GM18867 (cell line): Measurements from ENCODE around the gene PPFIA1.
"Not testable (repeated sequence)": the region's sequence is repeated elsewhere in the genome, so short reads cannot be mapped to it uniquely, and the experiment has no call there.

ENCODE experiments used
- ATAC-seq: cut with Tn5 transposase; IDR thresholded peaks from one replicate; pipeline ENCODE4 v1.9.1; 2021; ENCODE audit warnings: mild to moderate bottlenecking, moderate library complexity; ENCODE audit not compliant: unreplicated experiment

PPFIA1 gene

GRCh38 chr11:70250876-70251658 lies 19.4 kb upstream of the PPFIA1 start:
- no peak for ATAC-seq

GRCh38 chr11:70251659-70252321 lies 18.7 kb upstream of the PPFIA1 start:
- ATAC-seq = no peak

GRCh38 chr11:70252844-70253243 lies 17.6 kb upstream of the PPFIA1 start:
- ATAC-seq = peak; percentile 65

GRCh38 chr11:70255477-70256116 lies 14.9 kb upstream of the PPFIA1 start:
- no peak for ATAC-seq

- not testable (repeated sequence) for ATAC-seq
These were observed 11.4 kb upstream of the PPFIA1 start for GRCh38 chr11:70259077-70259476.

DNA sequence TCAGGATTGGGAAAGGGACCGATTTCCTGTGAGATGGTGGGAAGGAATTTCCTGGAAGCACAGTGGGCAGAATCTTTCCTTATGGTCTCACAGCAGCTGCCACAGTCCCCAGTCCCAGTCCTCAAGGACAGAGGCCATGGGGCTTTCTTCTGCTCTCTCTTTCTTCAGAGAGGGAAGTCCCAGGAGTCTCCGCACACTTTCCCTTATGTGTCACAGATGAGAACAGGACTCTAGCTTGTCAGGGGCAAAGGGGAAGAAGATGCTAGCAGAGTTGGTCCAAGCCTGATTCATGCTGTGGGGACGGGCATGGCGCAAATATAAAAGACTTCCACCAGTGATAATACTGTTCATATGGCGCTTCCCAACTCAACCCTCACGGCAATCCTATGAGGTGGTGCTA lies 7.5 kb upstream of the PPFIA1 start:
- no peak for ATAC-seq

DNA sequence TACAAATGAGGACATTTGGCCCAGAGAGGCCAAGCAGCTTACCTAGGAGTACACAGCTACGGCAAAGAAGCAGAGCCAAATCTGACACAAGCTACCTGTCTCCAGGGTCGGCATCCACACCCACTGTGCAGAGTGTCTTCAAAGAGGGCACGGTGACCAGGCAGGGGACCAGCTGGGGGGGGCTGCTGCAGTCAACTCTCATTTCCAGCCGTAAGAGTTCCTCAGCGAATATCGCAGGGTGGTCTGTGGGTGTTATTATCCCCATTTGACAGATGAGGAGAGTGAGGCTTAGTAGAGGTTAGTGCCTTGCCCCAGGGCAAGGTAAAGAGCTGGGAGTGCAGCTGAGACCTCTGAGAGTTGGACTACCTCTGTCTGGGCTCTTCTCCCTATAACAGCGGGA lies 7.1 kb upstream of the PPFIA1 start:
- ATAC-seq = no peak

DNA sequence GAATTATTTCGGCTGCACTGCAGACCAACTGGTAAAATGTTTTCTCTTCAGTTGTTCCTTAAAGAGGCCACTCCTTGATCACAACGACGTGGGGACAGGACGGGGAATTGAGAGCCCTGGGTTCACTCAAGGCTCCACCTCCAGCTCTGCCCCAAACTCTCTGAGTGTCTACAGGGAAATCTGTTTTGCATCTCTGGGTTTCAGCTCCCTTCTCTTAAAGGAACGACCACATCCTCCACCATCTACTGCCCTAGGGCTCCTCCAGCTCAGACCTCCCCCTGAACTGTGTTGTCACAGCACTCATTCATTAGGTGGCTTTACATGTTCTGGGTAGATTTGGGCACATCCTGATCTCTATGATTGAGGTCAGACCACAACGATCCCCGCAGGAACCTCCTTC lies 5.1 kb upstream of the PPFIA1 start:
- peak; percentile 54 for ATAC-seq

DNA sequence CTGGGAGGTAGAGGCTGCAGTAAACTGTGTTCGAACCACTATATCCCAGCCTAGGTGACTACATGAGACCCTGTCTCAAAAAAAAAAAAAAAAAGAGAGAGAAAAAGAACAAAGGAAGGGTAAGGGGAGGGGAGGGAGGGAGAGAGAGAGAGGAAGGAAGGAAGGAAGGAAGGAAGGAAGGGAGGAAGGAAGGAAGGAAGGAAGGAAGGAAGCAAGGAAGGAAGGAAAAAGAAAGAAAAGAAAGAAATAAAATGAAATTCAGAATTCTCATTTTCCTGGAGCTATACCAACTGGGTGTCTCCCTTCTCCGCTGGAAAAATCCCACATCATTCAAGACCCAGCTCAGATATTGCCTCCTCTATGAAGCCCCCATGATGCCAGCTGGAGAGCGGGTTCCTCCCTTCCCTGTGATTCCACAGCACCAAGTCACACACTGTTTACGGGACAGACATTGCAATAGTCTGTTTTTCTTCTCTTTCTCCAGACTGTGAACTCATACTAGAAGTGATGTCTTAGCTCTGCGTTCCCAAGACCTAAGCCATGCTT lies 3.0 kb upstream of the PPFIA1 start:
- no peak for ATAC-seq

DNA sequence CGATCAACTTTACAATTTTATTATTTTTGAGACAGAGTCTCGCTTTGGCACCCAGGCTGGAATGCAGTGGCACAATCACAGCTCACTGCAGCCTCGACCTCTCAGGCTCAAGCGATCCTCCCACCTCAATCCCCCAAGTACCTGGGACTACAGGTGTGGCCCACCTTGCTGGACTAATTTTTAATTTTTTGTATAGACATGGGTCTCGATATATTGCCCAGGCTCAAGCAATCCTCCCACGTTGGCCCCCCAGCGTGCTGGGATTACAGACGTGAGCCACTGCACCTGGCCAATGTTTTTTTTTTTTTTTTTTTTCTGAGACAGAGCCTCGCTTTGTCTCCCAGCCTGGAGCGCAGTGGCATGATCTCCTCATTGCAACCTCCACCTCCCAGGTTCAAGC lies 2.0 kb upstream of the PPFIA1 start:
- ATAC-seq = no peak

DNA sequence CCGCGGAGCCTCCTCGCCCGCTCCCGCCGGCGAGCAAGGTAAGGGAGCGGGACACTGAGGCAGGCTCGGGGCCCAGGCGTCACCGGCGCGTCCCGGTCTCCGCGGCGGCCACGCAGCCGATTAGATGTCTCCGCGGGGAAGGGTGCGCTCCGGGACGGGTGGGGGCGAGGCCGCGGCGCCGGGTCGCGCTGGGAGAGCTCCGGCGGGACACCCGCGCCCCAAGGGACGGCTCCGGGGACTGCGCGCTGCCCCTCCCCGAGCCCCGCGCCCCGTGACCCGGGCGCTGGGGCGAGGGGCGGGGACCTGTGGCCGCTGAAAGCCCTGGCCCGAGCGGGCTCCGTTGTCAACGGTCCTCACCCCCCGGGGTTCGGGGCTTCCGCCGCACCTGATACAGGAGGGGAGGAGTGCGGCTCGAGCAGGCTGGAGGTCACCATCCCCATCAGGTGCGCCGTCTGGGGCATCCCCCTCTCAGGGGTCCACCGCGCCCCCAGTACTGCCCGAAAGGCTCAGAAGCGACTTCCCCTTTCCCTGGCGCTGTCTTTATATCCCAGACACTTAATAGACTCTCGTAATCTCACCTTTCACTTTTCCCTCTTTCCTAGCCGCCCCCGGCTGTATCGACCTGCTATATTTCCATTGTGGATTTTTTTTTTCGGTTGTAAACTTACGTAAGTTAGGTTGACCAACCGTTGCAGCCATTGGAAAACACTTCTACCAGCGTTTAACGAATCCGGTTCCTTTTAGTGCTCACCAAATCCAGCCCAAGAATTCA lies 573 bp downstream of the PPFIA1 start:
- ATAC-seq = peak; percentile 43

DNA sequence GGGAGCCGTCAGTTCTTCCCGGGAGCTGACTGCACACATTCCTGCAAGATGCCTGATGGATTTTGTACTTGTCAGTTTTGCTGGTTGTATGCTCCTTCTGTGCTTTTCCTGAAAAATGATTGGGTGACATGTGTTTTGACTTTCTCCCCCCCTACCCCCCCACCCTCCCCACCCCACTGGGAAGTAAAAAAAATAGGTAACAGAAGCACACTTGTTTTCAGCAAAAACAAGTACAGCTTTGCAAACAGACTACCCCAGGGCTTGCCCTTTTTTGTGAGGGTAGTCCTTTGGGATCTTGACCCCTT lies 1.1 kb downstream of the PPFIA1 start:
- no peak for ATAC-seq

DNA sequence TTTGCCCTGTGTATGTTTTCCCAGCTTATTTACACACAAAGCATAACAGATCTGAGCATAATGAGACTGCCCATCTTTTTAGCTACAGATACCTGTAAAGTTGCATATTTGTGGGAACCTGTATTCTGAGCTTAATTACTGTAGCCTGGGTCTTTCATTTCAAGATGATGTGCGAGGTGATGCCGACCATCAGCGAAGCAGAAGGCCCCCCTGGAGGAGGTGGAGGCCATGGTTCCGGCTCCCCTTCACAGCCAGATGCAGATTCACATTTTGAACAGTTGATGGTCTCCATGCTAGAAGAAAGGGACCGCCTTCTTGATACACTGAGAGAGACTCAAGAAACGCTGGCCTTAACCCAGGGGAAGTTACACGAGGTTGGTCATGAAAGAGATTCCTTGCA lies 1.5 kb downstream of the PPFIA1 start:
- ATAC-seq = no peak

DNA sequence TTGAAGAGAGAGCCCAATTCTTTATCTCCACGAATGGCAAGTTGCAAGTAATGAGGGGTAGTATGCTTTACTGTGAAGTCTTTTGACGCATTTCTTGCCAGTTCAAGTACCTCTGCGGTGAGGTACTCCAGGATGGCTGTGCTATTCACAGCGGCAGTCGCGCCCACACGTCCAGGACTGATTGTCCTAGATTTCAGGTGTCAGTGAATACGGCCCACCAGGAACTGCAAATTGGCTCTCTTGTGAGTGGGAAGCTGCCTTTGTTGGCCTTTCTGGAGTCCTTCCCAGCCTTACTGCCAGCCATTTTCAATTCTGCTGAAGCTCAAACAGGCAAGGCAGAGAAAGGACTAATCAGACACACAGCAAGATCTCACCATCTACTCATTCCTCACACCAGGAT lies 8.5 kb downstream of the PPFIA1 start:
- ATAC-seq = no peak

GRCh38 chr11:70281156-70281609 lies 10.7 kb downstream of the PPFIA1 start:
- ATAC-seq = no peak

DNA sequence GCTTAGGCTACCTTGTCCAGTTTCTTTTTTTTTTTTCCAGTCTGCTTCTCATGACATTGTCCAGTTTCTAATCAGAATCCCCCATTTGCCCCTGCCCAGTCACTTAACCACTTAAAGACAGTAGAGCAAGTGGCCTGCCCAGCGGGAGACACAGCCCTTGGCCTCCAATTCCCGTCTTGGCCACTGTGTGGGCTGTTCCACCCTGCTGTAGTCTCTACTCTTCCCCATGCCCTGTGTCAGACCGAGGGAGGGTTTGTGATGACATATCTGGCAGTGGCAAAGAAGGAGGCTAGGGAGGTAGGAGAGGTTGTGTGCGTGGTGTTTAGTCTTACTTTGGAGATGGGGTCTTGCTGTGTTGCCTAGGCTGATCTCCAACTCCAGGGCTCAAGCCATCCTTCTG lies 11.5 kb downstream of the PPFIA1 start:
- ATAC-seq = no peak

DNA sequence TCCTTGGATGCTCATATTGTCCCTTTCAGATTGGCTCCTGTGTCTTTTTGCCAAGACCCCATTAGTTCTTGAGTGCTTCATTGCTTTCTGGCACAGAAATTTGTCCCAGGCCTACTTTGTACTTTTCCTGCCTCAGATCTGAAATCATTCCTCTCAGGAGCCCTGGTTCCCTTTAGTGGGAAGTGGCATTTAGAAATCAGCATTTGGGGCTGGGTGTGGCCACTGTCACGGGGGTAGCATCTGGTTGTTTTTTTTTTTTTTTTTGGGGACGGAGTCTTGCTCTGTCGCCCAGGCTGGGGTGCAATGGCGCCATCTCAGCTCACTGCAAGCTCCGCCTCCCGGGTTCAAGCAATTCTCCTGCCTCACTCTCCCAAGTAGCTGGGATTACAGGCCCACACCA lies 18.2 kb downstream of the PPFIA1 start:
- ATAC-seq = no peak

DNA sequence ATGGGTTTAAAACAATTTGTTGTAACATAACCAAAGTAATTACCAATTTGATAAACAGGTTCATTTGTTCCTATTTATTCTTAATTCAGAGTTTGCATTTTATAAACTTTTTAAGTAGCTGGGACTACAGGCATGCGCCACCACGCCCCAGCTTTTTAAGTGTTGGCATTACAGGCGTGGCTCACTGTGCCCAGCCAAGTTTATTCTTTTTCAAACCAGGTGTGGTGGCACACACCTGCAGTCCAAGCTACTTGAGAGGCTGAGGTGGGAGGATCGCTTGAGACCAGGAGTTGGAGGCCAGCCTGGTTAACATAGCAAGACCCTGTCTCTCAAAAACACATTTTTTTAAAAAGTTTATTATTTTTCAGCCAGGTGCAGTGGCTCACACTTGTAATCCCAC lies 19.1 kb downstream of the PPFIA1 start:
- no peak for ATAC-seq

DNA sequence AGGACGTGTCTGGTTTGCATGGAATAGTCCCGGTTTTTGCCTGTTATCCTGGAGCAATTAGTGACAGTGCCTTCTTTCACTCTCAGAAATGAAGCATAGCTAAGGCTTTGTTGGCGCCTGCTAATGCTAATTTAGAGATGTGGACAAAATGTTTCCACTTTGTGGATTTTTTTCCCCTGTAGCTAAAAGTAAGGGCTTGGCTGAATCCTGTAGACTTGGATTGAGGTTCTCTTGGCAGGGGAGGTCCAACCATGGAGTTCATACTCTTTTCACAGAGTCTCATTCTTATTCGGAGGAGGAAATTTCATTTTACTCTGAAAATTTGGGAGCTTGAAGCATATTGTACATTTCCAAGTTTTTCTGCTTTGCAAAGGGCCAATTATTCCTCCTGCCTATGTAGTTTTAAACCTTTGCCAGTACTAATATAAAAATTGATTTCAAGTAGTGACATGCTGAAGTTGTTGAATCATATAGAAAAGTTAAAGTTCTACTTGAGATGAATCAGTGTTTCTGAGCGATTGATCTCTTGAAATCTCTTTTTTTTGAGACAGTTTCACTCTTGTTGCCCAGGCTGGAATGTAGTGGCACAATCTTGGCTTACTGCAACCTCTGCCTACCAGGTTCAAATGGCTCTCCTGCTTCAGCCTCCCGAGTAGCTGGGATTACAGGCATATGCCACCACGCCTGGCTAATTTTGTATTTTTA lies 20.0 kb downstream of the PPFIA1 start:
- ATAC-seq = no peak

DNA sequence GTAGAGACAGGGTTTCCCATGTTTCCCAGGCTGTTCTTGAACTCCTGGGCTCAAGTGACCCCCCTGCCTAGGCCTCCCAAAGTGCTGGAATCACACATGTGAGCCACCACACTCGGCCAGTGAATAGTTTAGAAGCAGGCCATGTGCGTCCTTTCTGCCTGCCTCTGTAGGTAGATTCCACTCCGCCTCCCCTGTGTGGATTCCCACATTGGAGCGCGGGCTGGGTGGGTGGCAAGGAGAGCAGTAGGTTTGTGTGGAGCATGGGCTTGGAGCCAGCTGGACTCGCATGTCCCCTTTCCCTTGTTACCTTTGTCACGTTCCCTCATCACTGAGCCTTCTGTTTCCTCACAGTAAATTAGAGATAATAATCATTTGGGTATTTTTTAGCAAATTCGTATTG lies 21.7 kb downstream of the PPFIA1 start:
- ATAC-seq = no peak

- ATAC-seq = no peak
These were observed 22.4 kb downstream of the PPFIA1 start for GRCh38 chr11:70292863-70293262.
